NB4 (cell line): Measurements from ENCODE around the gene EXOC5.
"Not testable (repeated sequence)": the region's sequence is repeated elsewhere in the genome, so short reads cannot be mapped to it uniquely, and the experiment has no call there.

Source experiments
- DNase-seq: peaks from one replicate; pipeline ENCODE4 v3.0.0; 2010; ENCODE audit warnings: low read depth
- H3K4me3 ChIP-seq: one replicate; pipeline ENCODE4 v1.5.1; 2011; ENCODE audit warnings: mild to moderate bottlenecking, low read depth, low read length, moderate library complexity
- CTCF ChIP-seq: IDR thresholded peaks from one replicate; pipeline ENCODE4 v1.5.1; 2012; ENCODE audit warnings: low read depth, low read length
- MAX ChIP-seq: IDR thresholded peaks from 2 replicates; pipeline ENCODE4 v1.6.1; 2011; ENCODE audit warnings: low read depth, low read length
- MYC ChIP-seq: IDR thresholded peaks from 2 replicates; pipeline ENCODE4 v1.6.1; 2011; ENCODE audit warnings: low read depth, low read length
- POLR2A ChIP-seq: IDR thresholded peaks from 2 replicates; pipeline ENCODE4 v1.6.1; 2011; ENCODE audit warnings: mild to moderate bottlenecking; ENCODE audit not compliant: insufficient read length; ENCODE audit errors: extremely low read depth

EXOC5 gene

GRCh38 chr14:57221931-57222330 is 46.8 kb downstream of the EXOC5 start:
- no peak for DNase-seq
- TF ChIP-seq MYC (no peak), MAX (no peak), CTCF (no peak), POLR2A (no peak)
- no peak overlapping the region for H3K4me3 ChIP-seq

- TF ChIP-seq MAX (no peak), CTCF (no peak), MYC (no peak), POLR2A (no peak)
- H3K4me3 ChIP-seq: no peak overlapping the region
- DNase-seq: no peak
These were observed 55.8 kb downstream of the EXOC5 start for GRCh38 chr14:57212919-57213318.

- TF ChIP-seq MYC: no peak
- no peak for TF ChIP-seq POLR2A
- no peak for TF ChIP-seq CTCF
- TF ChIP-seq MAX: no peak
- DNase-seq: no peak
- H3K4me3 ChIP-seq: no peak overlapping the region
These were observed 59.1 kb downstream of the EXOC5 start for GRCh38 chr14:57209561-57209960.

GRCh38 chr14:57205938-57206337 is 62.8 kb downstream of the EXOC5 start:
- DNase-seq: peak; percentile 24
- TF ChIP-seq POLR2A (no peak), MYC (no peak), MAX (no peak), CTCF (no peak)
- H3K4me3 ChIP-seq: no peak overlapping the region

GRCh38 chr14:57202672-57203071 is 66.0 kb downstream of the EXOC5 start:
- H3K4me3 ChIP-seq, DNase-seq: not testable (repeated sequence)

GRCh38 chr14:57199921-57200320 is 68.8 kb downstream of the EXOC5 start:
- no peak overlapping the region for H3K4me3 ChIP-seq
- DNase-seq: no peak
- TF ChIP-seq MAX (no peak), CTCF (no peak), MYC (no peak)

GRCh38 chr14:57189070-57189469 is 79.6 kb downstream of the EXOC5 start:
- H3K4me3 ChIP-seq: no peak overlapping the region
- DNase-seq: peak; percentile 8
- no peak for TF ChIP-seq MYC
- no peak for TF ChIP-seq MAX
- no peak for TF ChIP-seq POLR2A
- TF ChIP-seq CTCF: no peak
